Esophagus muscularis mucosa (tissue), 2 donors: ENCODE data around the gene MAPK8IP2.

Experiments
- POLR2A ChIP-seq: fragments of 450-650 bp; IDR thresholded peaks from one replicate; pipeline ENCODE4 v1.6.1; 2017; ENCODE audit warnings: antibody characterized with exemption, moderate library complexity, mild to moderate bottlenecking, low read depth
- POLR2AphosphoS5 ChIP-seq, 2 donors: sonication (generic); formaldehyde crosslinking; IDR thresholded peaks; one replicate each; pipeline ENCODE4 v1.6.1; 2017; ENCODE audit warnings: antibody characterized with exemption in 2 of 2

- TF ChIP-seq POLR2A (no peak), POLR2AphosphoS5 (IDR thresholded peaks at IDR 0.05) (no peak)
These were observed 37.0 kb upstream of the MAPK8IP2 start for GRCh38 chr22:50563413-50564160.
